GM18499 (cell line): Measurements from ENCODE around the gene F11R.
"Not testable (repeated sequence)": the region's sequence is repeated elsewhere in the genome, so short reads cannot be mapped to it uniquely, and the experiment has no call there.

Source experiments
- ATAC-seq: cut with Tn5 transposase; IDR thresholded peaks from one replicate; pipeline ENCODE4 v1.9.1; 2021; ENCODE audit warnings: moderate number of reproducible peaks; ENCODE audit not compliant: insufficient read depth, unreplicated experiment

F11R gene

DNA sequence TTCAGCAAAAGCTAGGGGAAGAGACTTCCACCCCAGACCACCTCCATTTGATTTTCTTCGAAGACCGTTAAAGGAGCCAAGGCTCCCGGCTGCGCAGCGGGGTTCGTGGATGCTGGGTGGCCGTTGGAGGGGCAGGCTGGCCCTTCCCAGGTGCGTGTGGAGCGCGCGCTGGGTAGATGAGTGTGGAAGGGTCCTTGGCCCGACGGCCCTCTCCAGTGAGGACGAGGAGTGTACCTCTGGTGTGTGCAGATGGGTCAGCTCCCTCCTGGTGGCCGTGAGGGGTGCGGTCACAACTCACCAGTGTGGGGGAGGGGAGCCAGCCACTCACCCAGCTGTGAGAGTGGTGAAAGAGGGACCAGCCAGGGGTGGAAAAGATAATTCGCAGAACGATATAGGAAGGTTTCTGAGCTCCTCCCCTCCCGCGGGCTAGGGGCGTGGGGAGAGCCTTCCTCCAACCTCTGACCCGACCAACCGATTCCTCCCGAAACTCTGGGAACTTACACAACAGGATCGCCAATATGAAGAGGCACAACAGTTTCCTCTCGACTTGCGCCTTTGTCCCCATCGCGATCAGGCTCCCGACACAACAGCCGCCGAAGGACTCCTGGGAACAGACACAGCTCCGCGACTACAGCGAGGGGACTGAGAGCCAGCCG lies at the start of gene F11R:
TSS of gene F11R (minus strand) at position 644 of the 656 bp plus-strand sequence. CDS start at position 565, 79 bp downstream.
- peak; percentile 7 for ATAC-seq

DNA sequence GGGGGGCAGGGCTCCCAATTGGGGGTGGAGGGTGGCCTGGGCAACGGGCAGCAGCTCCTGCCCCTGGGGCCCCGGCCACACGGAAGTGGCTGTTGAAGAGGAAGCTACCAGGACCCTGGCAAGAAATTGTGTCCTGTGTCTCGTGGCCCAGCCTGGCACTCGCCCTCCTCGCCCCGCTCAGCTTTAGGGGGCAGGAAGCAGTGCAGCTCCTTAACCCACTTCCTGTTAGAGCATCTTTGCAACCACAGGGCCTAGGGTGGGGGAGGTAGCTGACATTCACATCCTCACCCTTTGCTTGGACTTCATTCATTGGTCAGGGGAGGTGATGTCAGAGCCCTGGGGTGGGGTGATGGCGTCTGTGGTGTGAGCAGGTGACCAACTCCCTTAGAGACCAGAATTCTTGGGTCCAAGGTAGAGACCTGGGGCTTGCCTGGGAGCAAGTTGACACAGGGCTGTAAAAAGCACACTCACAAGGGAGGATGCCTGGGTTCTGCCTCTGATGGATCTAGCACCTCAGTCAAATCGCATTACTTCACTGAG lies 48.8 kb upstream of the F11R start, which contains the start of gene ARHGAP30:
TSS of gene ARHGAP30 (minus strand) at position 161 of the 540 bp plus-strand sequence. CDS start 267 bp downstream, outside the sequence.
- peak; percentile 62 for ATAC-seq

DNA sequence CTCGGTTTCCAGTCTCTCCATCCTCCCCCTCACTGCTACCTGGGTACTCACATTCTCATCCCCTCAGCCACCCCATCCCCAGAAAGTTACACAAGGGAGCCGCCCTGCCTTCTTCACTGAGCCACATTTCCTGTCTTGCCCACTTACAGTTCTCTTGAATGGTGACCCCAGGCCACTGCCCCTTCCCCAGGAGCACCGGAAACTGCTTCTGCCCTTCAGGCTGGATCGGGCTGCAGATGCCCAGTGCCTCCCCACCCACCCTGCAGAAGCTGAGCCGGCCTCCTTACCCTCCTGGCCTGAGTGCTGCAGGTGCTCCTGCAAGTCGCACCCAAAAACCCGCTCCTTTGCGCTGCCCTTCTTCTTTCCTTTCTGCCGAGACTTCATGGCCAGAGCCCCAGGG lies 48.3 kb upstream of the F11R start:
- no peak for ATAC-seq

DNA sequence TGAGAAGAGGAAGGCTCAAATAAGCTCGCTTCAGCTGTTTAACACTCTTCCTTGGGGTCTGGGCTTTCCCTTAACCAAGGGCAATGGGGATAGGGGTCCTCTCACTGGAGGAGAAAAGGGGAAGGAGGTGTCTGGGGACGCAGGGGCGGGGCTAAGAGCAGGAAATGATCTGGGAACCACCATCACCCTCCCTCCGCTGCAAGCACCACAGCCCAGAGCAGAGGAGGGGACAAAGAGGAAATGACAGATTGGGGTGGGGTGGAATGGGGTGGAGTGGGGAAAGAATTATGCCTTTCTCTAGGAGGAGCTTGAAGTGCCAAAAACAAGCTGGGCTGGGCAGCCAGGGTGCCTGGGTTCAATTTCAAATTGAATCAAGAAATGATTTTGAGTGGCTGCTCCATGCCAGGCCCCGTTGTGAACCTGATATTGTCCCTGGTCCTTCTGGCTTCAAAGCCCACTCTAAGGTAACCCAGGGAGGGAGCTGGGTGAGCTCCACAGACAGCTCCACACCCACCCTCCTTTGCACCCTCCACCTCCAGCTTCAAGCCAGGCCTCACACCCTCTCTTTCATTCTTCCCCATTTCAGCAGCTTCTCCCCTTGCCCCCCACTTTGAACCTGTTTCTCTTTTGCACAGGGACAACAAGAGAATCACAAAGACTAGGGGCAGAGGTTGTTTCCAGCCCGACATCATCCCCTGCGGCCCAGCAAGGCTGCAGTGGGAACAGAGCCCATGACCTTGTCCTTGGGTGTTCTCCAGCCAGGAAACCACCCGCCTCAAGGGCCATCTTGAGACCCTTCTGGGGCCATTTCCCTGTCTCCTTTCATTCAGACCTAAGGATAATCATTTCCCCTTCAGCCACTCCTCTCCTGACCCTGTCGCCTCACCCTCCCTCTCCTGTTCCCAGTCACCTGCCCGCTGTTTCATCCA lies 47.6 kb upstream of the F11R start:
- no peak for ATAC-seq

DNA sequence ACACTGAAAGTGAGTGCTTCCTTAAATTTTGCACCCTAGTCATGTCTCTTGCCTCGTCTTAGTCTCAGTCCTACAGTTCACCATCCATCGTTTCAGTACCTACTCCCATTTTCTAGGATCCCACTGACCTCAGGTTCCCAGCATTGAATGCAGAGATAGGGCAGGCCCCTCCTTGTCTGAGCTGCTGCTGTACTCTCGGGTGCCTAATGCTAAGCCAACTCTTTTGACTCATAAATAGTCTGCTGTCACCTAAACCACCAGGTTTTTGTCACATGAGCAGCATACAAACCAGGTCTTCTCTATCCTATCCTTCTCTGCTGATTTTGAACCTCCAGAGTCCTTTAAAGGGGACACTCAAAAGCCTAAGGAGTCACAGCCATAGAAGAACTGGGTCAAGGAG lies 45.7 kb upstream of the F11R start:
- ATAC-seq: no peak

DNA sequence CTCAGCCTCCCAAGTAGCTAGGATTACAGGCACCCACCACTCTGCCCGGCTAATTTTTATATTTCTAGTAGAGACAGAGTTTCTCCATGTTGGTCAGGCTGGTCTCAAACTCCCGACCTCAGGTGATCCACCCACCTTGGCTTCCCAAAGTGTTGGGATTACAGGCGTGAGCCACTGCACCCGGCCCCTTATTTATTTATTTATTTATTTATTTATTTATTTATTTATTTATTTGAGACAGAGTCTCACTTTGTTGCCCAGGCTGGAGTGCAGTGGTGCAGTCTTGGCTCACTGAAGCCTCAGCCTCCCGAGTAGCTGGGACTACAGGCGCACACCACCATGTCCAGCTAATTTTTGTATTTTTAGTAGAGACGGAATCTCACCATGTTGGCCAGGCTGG lies 44.7 kb upstream of the F11R start:
- ATAC-seq: not testable (repeated sequence)

DNA sequence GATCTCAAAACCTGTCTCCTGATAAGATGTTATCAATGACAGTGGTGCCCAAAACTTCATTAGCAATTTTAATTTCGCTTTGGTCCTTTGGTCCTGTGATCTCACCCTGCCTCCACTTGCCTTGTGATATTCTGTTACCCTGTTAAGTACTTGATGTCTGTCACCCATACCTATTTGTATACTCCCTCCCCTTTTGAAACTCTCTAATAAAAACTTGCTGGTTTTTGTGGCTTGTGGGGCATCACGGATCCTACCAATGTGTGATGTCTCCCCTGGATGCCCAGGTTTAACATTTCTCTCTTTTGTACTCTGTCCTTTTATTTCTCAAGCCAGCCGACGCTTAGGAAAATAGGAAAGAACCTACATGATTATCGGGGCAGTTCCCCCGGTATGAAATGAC lies 43.0 kb upstream of the F11R start:
- ATAC-seq: not testable (repeated sequence)

DNA sequence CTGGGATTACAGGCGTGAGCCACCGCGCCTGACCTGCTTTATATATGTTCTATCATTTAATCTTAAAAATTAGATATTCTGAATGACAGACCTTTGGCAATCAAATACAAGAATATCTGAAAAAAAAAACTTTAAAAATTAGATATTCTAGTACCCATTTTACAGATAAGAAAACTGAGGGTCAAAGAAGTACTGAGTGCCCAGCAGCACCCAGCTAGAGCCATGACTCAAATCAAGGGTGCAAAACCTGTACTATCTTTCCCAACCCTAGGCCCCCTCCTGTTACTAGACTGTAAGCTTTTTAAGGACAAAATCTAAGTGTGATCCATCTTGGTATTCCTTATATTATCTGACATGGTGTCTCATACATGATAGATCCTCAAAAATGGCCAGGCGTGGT lies 40.5 kb upstream of the F11R start:
- no peak for ATAC-seq

DNA sequence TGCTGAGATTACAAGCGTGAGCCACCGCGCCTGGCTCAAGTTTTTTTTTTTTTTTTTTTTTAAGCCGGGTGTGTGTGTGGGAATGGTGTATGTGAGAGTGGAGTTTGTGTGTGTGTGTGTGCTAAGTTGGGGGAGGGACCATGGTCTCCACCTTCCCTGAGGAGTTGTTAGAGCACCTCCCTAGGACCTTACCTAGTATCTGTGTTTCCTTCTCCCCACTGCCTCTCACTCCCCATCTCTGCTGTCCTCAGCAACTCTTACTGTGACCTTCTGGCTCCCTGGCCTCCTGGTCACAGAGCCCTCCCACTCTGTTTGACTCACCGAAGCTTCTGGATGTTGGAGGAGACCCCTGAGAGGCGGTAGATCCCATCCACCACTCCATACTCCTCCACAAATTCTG lies 38.3 kb upstream of the F11R start:
- ATAC-seq: no peak

DNA sequence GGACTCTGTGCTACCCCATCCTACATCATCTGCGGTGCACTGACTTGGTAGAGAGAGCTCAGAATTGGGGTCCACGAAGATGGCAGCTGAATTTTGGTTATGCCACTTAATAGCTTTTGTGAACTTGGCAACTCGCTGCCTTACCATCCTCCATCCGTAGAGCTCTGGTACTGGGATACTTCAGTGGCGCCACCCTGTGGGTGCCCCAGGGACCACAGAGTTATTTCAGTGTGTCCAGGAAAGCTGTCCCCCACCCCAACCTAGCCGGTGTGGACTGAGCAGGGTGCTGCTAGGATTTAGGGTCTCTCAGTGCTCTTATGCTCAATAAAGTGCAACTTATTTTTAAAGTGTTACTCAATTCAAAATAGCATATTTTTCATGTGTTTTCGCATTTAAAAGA lies 33.9 kb upstream of the F11R start:
- no peak for ATAC-seq

DNA sequence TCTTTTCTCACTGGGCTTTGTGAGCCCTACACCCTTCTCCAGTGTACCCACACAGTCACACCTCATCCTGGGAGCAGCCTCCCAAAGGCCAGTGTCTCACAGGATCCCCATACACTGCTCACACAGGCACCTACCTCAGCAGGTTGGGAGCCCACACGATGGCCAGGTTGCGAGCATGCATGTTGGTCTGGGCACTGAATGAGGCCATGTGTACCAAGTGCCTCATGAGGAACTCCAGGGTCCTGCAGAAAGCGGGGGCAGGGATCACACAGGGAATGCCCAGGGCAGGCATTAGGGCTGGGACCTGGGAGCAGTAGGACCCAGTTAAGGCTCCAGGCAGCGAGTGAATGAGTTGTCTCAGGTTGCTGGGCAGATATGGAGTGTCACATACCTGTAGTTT lies 33.3 kb upstream of the F11R start:
- ATAC-seq: no peak

DNA sequence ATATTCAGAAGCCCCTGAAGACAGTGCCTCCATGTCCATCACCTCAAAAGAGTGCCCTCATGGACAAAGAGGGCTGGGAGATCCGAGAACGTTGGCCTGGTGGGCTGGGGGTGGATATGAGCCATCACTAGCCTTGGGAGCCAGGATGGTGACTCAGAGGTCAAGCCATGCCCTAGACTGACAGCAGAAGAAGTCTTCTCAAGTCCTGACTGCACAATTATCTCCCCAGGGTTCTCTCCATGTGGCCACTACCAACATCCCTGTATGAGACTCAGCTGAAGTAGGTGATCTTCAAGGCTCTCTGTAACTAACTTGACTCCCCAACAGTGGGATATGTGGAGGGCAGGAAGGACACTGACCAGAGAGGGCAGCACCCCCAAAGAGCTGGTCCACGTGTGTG lies 31.9 kb upstream of the F11R start:
- no peak for ATAC-seq

DNA sequence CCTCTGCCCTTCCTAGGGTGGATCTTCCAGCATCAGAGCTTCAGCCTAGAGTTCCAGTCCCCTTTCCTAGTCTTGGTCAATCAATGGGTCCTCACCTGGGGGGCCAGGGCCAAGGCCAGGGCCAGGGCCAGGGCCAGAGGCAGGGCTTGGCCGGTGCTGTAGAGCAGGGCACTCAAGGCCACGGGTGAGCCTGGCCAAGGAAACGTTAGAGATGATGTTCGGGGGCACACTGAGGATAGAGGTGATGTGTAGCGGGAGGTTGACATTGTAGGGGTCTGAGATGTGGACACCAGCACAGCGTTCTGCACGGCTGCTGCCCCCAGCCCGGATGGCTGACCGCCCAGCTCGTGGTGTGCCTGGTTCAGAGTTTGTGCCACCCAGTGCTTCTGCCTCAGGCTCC lies 30.3 kb upstream of the F11R start:
- no peak for ATAC-seq

DNA sequence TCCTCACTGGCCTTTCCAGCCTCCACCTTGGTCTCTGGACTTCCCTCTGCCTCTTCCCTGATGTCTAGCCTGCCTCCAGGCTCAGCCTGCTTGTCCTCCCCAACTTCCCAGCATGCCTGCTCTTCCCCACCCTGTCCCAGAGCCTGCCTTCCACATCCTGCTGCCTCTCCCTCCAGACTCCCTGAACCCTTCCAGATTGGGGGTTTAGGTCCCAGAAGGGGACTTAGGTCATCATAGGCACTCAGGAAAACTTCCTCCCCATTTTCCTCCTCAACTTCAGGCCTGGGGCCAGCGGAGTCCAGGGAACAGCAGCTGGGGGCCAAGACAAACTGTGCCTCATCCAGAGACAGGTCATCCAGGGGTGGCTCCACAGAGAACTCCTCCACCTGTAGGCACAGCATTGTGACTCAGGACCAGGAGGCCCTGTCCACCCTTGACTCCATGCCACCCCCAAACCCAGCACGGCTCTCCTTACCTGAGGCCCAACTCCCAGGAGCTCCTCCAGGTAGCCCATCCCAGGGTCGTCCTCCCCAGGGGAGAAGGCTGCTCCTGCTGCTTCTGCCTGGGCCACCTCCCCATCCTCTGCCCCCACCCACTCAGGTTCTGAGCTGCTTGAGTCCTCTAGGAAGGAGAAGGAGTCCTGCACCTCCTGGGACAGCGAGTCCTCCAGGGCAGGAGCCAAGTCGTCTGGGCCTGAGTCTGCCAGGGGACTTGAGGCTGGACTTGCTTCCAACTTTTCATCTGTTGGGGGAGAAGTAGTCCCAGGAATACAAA lies 28.2 kb upstream of the F11R start:
- ATAC-seq: no peak

DNA sequence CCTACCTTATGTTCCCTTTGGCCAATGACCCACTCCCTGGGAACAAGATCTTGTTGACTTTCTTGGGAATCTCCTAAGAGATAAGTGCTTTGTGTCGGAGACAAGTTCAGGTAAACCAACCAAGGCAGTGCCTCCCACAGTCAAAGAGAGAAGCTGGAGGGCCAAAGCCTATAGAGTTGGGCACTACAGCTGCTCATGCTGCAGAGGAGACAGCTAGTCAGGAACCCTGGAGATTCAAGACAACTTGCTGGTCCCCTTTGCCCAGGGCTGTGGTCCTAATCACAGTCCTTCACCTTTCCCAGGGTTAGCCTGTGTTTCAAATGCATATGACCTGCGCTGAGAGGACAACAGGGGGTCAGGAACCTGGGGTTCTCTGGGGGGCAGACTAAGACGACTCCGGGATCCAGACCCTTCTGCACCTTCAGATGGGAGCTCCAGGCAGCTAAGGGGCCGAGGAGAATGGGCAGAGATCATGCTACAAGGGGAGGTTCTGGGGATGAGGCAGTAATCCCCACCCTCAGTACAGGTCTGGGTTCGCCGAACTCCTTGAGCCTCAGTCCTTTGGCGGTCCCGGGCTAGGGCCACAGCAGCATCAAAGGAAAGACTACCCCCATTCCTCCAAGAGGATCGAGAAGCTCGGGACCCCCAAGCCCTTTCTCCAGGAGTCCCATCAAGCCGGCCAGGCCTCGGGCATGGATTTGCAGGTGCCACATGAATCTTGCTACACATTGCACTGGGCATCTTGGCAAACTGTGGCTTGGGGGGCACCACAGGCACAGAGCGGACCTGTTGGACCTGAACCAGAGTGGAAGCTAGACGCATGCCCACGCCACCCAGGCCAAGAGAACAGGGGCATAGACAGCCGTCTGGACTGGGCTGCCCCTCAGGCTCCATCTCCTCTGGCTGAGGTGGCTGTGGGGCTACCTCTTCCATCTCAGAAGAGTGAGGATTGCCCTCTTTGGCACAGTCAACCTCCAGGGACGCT lies 26.8 kb upstream of the F11R start:
- ATAC-seq: no peak

DNA sequence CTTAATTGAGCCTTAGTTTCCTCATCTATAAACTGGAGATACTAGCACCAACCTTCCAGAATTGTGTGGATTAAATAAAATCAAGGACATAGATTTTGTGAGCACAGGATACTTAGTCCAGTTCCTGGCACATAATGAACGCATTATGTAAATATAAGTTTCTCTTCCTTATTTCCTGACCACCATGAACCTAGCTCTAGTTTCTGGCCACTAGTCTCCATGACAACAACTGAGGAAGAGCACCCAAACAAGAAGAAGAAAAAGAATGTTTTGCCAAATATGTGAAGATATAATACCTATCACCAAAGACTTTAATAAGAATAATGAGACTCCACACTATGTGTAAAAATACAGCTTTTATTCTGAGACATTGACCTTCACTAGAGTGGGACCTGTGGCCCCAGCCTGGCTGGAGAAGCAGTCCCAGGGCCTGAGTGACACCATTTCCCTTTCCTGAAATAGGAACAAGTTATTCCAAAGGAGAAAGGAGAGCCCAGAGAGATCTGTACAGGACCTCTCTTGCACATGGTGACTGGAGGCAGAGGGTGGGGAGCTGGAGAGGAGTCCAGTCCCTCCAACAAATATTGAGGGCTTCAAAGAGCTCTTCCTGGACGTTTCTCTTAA lies 25.8 kb upstream of the F11R start:
- no peak for ATAC-seq

DNA sequence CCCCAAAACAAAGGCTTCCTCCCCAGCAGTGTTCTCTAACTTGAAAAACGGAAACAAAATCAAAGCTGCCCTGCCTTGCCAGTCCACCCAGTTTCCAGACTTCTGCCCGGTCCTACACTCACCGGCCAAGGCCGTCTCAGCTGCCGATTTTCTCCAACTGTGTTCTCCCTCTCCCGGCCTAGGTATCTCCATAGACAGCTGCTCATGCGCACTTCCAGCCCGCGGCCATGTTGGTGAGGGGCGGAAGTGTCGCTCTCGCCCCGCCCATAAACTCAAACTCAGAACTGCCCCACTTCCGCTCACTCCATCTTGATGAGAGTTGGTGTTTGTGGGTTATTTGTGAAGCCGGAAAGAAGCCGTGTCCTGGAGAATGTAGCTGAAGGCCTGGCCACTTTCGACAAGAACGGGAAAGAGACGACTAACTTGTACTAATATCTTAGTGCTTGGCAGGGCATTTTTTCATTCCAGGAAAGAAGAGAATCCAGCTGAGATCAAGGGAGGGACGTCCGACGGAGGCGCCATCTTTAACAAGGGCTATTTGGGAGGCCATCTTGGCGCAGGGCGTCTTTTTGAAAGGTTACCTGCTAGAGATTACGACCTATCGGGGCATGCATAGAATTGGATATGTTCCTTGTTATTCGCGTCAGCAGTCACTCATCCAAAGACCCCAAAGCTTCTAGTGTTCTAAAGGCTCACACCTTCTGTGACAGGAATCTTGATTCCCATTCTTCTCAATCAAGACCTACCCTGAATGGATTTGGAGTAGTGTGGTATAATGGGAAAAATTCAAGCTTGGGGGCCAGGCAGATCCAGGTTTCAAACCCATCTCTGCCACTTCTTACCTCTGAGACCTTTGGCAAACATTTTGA lies 25.0 kb upstream of the F11R start, which contains the start of gene USF1:
TSS of gene USF1 (minus strand) at position 242 of the 869 bp plus-strand sequence. CDS start 2,702 bp downstream, outside the sequence.
- no peak for ATAC-seq
